Rectal smooth muscle tissue (tissue), 1 donor: ENCODE measurements around the gene CDH3.
"Not testable (repeated sequence)": the region's sequence is repeated elsewhere in the genome, so short reads cannot be mapped to it uniquely, and the experiment has no call there.

ENCODE experiments used
- H3K27ac ChIP-seq: one replicate; pipeline ENCODE4 v1.7.0; 2013; ENCODE audit warnings: low read depth, low read length, inconsistent platforms
- H3K27me3 ChIP-seq: one replicate; pipeline ENCODE4 v1.7.0; 2013; ENCODE audit warnings: low read length; ENCODE audit not compliant: control insufficient read depth, insufficient read depth
- H3K36me3 ChIP-seq: one replicate; pipeline ENCODE4 v1.7.0; 2013; ENCODE audit warnings: low read length; ENCODE audit not compliant: control insufficient read depth, insufficient read depth
- H3K4me1 ChIP-seq: one replicate; pipeline ENCODE4 v1.7.0; 2013; ENCODE audit warnings: low read length; ENCODE audit not compliant: control insufficient read depth, insufficient read depth
- H3K4me3 ChIP-seq: one replicate; pipeline ENCODE4 v1.7.0; 2013; ENCODE audit warnings: low read length
- H3K9ac ChIP-seq: one replicate; pipeline ENCODE4 v1.7.0; 2013; ENCODE audit warnings: low read length

Gene CDH3

GRCh38 chr16:68715471-68715870, 70.4 kb downstream of the CDH3 start:
- Histone ChIP-seq H3K27me3 (no peaks in the 10 kb centered on the region), H3K36me3 (no peaks in the 10 kb centered on the region), H3K27ac (no peak overlapping the region), H3K9ac (no peak overlapping the region), H3K4me1 (no peaks in the 10 kb centered on the region), H3K4me3 (no peak overlapping the region)

- not testable (repeated sequence) for H3K4me3 ChIP-seq, H3K4me1 ChIP-seq, H3K27ac ChIP-seq, H3K9ac ChIP-seq, H3K36me3 ChIP-seq, H3K27me3 ChIP-seq
Observed at GRCh38 chr16:68716516-68716915, 71.4 kb downstream of the CDH3 start.

- Histone ChIP-seq H3K27me3 (no peaks in the 10 kb centered on the region), H3K4me1 (no peaks in the 10 kb centered on the region), H3K27ac (no peak overlapping the region), H3K36me3 (no peaks in the 10 kb centered on the region), H3K9ac (no peak overlapping the region), H3K4me3 (no peak overlapping the region)
Observed at GRCh38 chr16:68717684-68718083, 72.6 kb downstream of the CDH3 start.

- no peaks in the 10 kb centered on the region for H3K36me3 ChIP-seq
- H3K4me1 ChIP-seq, result no peaks in the 10 kb centered on the region
- H3K9ac ChIP-seq, result no peak overlapping the region
- no peak overlapping the region for H3K27ac ChIP-seq
- H3K4me3 ChIP-seq, result no peak overlapping the region
- no peaks in the 10 kb centered on the region for H3K27me3 ChIP-seq
Observed at GRCh38 chr16:68718590-68718989, 73.5 kb downstream of the CDH3 start.

GRCh38 chr16:68719993-68720489, 74.9 kb downstream of the CDH3 start:
- no peaks in the 10 kb centered on the region for H3K36me3 ChIP-seq
- H3K4me1 ChIP-seq, result no peaks in the 10 kb centered on the region
- H3K27me3 ChIP-seq, result no peaks in the 10 kb centered on the region
- no peak overlapping the region for H3K27ac ChIP-seq
- no peak overlapping the region for H3K9ac ChIP-seq
- no peak overlapping the region for H3K4me3 ChIP-seq

- H3K27me3 ChIP-seq, result no peaks in the 10 kb centered on the region
- H3K4me1 ChIP-seq, result no peaks in the 10 kb centered on the region
- no peak overlapping the region for H3K4me3 ChIP-seq
- no peak overlapping the region for H3K27ac ChIP-seq
- no peaks in the 10 kb centered on the region for H3K36me3 ChIP-seq
- H3K9ac ChIP-seq, result no peak overlapping the region
Observed at GRCh38 chr16:68722119-68723024, 77.3 kb downstream of the CDH3 start.

- H3K27ac ChIP-seq, result no peak overlapping the region
- H3K4me3 ChIP-seq, result no peak overlapping the region
- no peaks in the 10 kb centered on the region for H3K36me3 ChIP-seq
- H3K9ac ChIP-seq, result no peak overlapping the region
- H3K27me3 ChIP-seq, result no peaks in the 10 kb centered on the region
- H3K4me1 ChIP-seq, result no peaks in the 10 kb centered on the region
Observed at GRCh38 chr16:68724797-68725196, 79.7 kb downstream of the CDH3 start.

GRCh38 chr16:68728523-68728922, 83.4 kb downstream of the CDH3 start:
- Histone ChIP-seq H3K4me3 (no peak overlapping the region), H3K27me3 (no peaks in the 10 kb centered on the region), H3K27ac (no peak overlapping the region), H3K4me1 (no peaks in the 10 kb centered on the region), H3K9ac (no peak overlapping the region), H3K36me3 (no peaks in the 10 kb centered on the region)

GRCh38 chr16:68731637-68732036, 86.5 kb downstream of the CDH3 start:
- Histone ChIP-seq H3K27ac (no peak overlapping the region), H3K36me3 (no peaks in the 10 kb centered on the region), H3K27me3 (no peaks in the 10 kb centered on the region), H3K4me1 (no peaks in the 10 kb centered on the region), H3K4me3 (no peak overlapping the region), H3K9ac (no peak overlapping the region)

- Histone ChIP-seq H3K27ac (no peak overlapping the region), H3K4me1 (no peaks in the 10 kb centered on the region), H3K4me3 (no peak overlapping the region), H3K36me3 (no peaks in the 10 kb centered on the region), H3K27me3 (peaks cover 2% of the 10 kb centered on the region), H3K9ac (no peak overlapping the region)
Observed at GRCh38 chr16:68732042-68732680, 87.1 kb downstream of the CDH3 start.

GRCh38 chr16:68732741-68733399, 87.8 kb downstream of the CDH3 start:
- H3K4me1 ChIP-seq, result no peaks in the 10 kb centered on the region
- H3K27me3 ChIP-seq, result peaks cover 2% of the 10 kb centered on the region
- no peak overlapping the region for H3K27ac ChIP-seq
- no peak overlapping the region for H3K9ac ChIP-seq
- no peak overlapping the region for H3K4me3 ChIP-seq
- no peaks in the 10 kb centered on the region for H3K36me3 ChIP-seq

GRCh38 chr16:68733570-68733969, 88.5 kb downstream of the CDH3 start:
- H3K4me1 ChIP-seq, result no peaks in the 10 kb centered on the region
- no peaks in the 10 kb centered on the region for H3K36me3 ChIP-seq
- no peak overlapping the region for H3K27ac ChIP-seq
- H3K4me3 ChIP-seq, result no peak overlapping the region
- H3K27me3 ChIP-seq, result peaks cover 2% of the 10 kb centered on the region
- no peak overlapping the region for H3K9ac ChIP-seq
